Activated CD8-positive, alpha-beta T cell treated with anti-CD3 and anti-CD28 coated beads for 36 hours (primary cell): Measurements from ENCODE around the gene RDH8. TPM values are rescaled to one million over a fixed set of nuclear protein-coding genes. Genes with fewer than 3 reads are reported as not detected.

Source experiments
- ATAC-seq: fragments of 200-7000 bp; cut with Tn5 transposase; one replicate; pipeline ENCODE4 v1.10.0; 2021; ENCODE audit warnings: mild to moderate bottlenecking, moderate library complexity
- CTCF ChIA-PET: fragments of 350-600 bp; sonication (Branson Sonifier 250); formaldehyde crosslinking; loops from one replicate; lab custom pipeline; 2021; ENCODE audit warnings: antibody characterized with exemption; lab: Charles Lee
- POLR2A ChIA-PET: fragments of 350-600 bp; sonication (Branson Sonifier 250); formaldehyde crosslinking; loops from one replicate; lab custom pipeline; 2021; ENCODE audit warnings: antibody characterized with exemption; lab: Charles Lee
- DNase-seq: peaks from one replicate; pipeline ENCODE4 v3.0.0-alpha.2; 2020
- H3K27ac Mint-ChIP-seq: one replicate; pipeline ENCODE4 v1.8.0; 2021; ENCODE audit warnings: mild to moderate bottlenecking, mixed read lengths
- H3K27me3 Mint-ChIP-seq: one replicate; pipeline ENCODE4 v1.8.0; 2021; ENCODE audit warnings: mixed read lengths
- H3K36me3 Mint-ChIP-seq: one replicate; pipeline ENCODE4 v1.8.0; 2021; ENCODE audit warnings: low read depth, mixed read lengths
- H3K4me1 Mint-ChIP-seq: one replicate; pipeline ENCODE4 v1.8.0; 2021; ENCODE audit warnings: low read depth, mixed read lengths
- H3K4me3 Mint-ChIP-seq: one replicate; pipeline ENCODE4 v1.8.0; 2021; ENCODE audit warnings: mild to moderate bottlenecking, moderate library complexity, mixed read lengths
- H3K9me3 Mint-ChIP-seq: one replicate; pipeline ENCODE4 v1.8.0; 2021; ENCODE audit warnings: mixed read lengths
- intact Hi-C: fragments of 100-400 bp; cut with micrococcal nuclease; formaldehyde crosslinking; loops from one replicate; pipeline ENCODE4 v1.10.0; 2022
- total RNA-seq, 2 experiments: library from RNA; stranded (reverse); gene quantifications; one replicate each; pipeline ENCODE4 v1.2.3, GENCODE V29; 2021
- TF ChIP-seq, protein P1 (sequence below): fragments of 200-600 bp; IDR thresholded peaks from one replicate; pipeline ENCODE4 v1.8.0; 2022; ENCODE audit warnings: antibody characterized with exemption, mild to moderate bottlenecking

RDH8 gene
- total RNA-seq, 2 experiments from 2014 or later = not detected

DNA sequence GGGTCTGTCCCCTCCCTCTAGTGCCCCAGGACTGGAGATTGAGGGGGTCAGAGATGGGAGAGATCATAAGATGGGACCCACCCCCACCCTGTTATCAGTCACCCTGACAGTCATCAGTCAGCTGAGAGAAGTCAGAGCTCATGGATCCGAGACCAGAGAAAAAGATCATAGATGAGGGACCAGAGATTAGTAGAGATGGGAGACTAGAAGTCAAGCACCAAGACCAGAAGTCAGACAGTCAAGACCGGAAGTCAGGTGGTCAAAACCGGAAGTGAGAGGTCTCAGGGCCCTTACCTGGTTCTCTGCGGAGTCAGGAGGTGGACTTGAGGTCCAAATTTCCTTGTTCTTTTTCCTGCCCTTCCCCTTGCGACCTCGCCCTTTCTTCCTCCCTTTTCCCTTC lies 10.0 kb upstream of the RDH8 start:
- H3K4me3 Mint-ChIP-seq = no peak overlapping the region
- H3K9me3 Mint-ChIP-seq = no peaks in the 10 kb centered on the region
- ChIA-PET POLR2A (no interaction called here), CTCF (no interaction called here)
- DNase-seq (no peak), ATAC-seq (no peak)
- TF ChIP-seq, protein P1, sequence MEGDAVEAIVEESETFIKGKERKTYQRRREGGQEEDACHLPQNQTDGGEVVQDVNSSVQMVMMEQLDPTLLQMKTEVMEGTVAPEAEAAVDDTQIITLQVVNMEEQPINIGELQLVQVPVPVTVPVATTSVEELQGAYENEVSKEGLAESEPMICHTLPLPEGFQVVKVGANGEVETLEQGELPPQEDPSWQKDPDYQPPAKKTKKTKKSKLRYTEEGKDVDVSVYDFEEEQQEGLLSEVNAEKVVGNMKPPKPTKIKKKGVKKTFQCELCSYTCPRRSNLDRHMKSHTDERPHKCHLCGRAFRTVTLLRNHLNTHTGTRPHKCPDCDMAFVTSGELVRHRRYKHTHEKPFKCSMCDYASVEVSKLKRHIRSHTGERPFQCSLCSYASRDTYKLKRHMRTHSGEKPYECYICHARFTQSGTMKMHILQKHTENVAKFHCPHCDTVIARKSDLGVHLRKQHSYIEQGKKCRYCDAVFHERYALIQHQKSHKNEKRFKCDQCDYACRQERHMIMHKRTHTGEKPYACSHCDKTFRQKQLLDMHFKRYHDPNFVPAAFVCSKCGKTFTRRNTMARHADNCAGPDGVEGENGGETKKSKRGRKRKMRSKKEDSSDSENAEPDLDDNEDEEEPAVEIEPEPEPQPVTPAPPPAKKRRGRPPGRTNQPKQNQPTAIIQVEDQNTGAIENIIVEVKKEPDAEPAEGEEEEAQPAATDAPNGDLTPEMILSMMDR = no peak
- H3K27me3 Mint-ChIP-seq = peaks cover 38% of the 10 kb centered on the region
- no peak overlapping the region for H3K27ac Mint-ChIP-seq
- intact Hi-C loops = loop anchor here (5.0 kb wide), 1 partner anchor 71 kb away; no protein-coding TSS in a partner anchor
- peaks cover 29% of the 10 kb centered on the region for H3K4me1 Mint-ChIP-seq
- no peaks in the 10 kb centered on the region for H3K36me3 Mint-ChIP-seq

DNA sequence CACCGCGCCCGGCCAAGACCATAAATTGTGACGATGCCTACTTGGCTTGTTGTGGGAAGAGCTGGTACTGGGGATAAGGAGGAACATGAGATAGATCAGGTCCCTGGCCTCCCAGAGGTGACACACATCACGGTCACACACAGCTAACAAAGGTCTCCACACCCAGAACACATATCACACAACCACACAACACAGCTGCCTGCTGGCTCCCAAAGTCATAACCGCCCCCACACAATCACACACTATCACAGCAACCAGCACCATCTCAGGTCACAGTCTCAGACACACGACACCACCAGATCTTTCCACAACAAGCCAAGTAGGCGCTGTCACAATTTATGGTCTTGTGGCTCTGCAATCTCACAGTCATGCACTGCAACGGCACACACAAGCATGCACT lies 8.7 kb upstream of the RDH8 start:
- ATAC-seq (no peak), DNase-seq (no peak)
- Mint-ChIP-seq H3K27ac (no peak overlapping the region), H3K27me3 (peaks cover 45% of the 10 kb centered on the region), H3K4me1 (peaks cover 36% of the 10 kb centered on the region), H3K36me3 (no peaks in the 10 kb centered on the region), H3K4me3 (peak overlapping the region; percentile 2), H3K9me3 (no peaks in the 10 kb centered on the region)
- CTCF ChIA-PET = no interaction called here
- POLR2A ChIA-PET = no interaction called here
- TF ChIP-seq, protein P1 = no peak
- intact Hi-C loops = loop anchor here (5.0 kb wide), 1 partner anchor 72 kb away; no protein-coding TSS in a partner anchor

DNA sequence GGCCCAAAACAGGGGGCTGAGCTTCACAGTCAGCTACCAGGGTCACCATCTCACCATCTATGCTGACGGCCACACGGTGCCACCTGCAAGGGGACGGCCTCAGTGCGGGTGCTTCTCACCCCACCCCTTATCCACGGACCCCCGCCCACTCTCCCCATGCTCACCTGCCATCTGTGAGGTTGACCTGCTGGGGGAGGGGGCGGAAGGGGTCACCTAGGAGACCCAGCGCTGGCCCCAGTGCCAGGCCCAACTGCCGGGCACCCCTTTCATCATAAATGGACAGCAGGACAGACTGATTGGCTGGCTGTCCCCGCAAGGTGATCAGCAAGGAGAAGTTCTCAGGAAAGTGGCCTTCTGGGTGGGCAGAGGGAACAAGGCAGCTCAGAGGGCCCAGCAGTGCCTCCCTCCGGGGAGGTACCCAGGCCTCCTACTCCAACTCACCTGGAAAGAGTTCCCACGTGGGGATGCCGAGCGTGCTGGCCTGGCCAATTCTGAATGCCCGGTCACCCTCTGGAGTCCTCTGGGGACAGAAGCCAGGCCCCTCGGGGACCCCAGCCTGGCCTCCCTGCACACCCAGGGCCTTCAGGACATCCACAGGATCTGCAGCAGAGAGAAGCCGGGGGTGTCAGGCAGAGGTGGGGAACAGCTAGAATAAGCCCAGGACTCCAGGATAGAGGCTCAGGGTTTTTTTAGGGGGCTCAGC lies 7.5 kb upstream of the RDH8 start:
- Mint-ChIP-seq H3K4me1 (peaks cover 36% of the 10 kb centered on the region), H3K4me3 (peak overlapping the region; percentile 21), H3K9me3 (no peaks in the 10 kb centered on the region), H3K27ac (no peak overlapping the region), H3K27me3 (peaks cover 42% of the 10 kb centered on the region), H3K36me3 (no peaks in the 10 kb centered on the region)
- no peak for DNase-seq
- TF ChIP-seq, protein P1 = no peak
- no peak for ATAC-seq
- POLR2A ChIA-PET = interaction anchor here (0.6 kb wide), 1 partner anchor 195 kb away, joined by 3 read pairs; no protein-coding TSS in a partner anchor
- CTCF ChIA-PET = no interaction called here
- intact Hi-C loops = no loop called here

DNA sequence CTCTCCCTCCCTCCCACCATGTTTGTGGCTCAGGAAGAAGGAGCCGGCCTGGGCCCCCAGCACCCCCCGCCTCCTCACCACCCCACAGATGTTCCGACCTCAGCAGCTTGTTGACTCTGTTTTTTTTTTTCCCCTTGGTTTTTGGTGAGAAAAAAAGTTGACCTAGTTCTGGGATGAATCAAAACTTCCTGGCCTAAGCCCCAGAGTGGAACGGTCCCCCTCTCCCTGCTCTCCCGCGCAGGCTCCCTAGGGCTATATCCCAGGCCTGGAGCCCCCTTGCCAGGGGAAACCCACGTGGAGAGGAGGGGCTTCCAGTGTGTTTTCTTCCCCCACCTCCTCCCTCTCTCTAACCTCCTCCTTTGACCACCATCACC lies 7.0 kb upstream of the RDH8 start:
- Mint-ChIP-seq H3K36me3 (no peaks in the 10 kb centered on the region), H3K4me1 (peaks cover 36% of the 10 kb centered on the region), H3K27ac (peak overlapping the region; percentile 39), H3K27me3 (peaks cover 46% of the 10 kb centered on the region), H3K4me3 (no peak overlapping the region), H3K9me3 (no peaks in the 10 kb centered on the region)
- peak; percentile 54 for DNase-seq
- intact Hi-C loops = no loop called here
- TF ChIP-seq, protein P1 = no peak
- POLR2A ChIA-PET = no interaction called here
- CTCF ChIA-PET = no interaction called here
- peak; percentile 46 for ATAC-seq

DNA sequence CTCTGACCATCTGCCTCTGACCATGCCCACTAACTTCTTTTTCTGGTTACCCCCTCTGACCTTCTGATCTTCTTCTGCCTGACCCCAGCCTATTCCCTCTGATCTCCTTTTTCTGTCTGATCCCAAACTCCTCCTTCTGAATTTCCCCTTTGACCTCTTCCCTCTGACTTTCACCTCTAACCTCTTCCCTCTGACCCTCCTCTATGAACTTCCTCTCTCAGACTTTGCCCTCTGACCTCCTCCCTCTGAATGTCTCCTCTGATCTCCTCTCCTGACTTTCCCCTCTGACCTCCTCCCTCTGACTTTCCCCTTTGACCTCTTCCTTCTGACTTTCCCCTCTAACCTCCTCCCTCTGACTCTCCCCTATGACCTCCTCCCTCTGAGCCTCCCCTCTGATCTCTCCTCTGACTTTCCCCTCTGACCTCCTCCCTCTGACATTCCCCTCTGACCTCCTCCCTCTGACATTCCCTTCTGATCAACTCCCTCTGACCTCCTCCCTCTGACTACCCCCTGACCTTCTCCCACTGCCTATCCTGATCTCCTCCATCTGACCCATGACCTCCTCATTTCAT lies 6.4 kb upstream of the RDH8 start:
- POLR2A ChIA-PET = interaction anchor here (0.9 kb wide), 1 partner anchor 21 kb away, joined by 4 read pairs; no protein-coding TSS in a partner anchor
- CTCF ChIA-PET = no interaction called here

More for the DNA sequence above, 6.4 kb upstream of the RDH8 start:
- H3K4me1 Mint-ChIP-seq = peaks cover 36% of the 10 kb centered on the region
- no peak overlapping the region for H3K4me3 Mint-ChIP-seq
- H3K27ac Mint-ChIP-seq = peak overlapping the region; percentile 39
- peaks cover 48% of the 10 kb centered on the region for H3K27me3 Mint-ChIP-seq
- DNase-seq (no peak), ATAC-seq (no peak)
- TF ChIP-seq, protein P1 = no peak
- no peaks in the 10 kb centered on the region for H3K9me3 Mint-ChIP-seq
- intact Hi-C loops = no loop called here
- no peaks in the 10 kb centered on the region for H3K36me3 Mint-ChIP-seq
